OCI-LY7 (cell line): Measurements from ENCODE around the gene PIP4P1. TPM values are rescaled to one million over a fixed set of nuclear protein-coding genes. Genes with fewer than 3 reads are reported as not detected.

ENCODE experiments used
- BruUV-seq: library from RNA; stranded (reverse); fragments of 400-500 nt; replicated peaks from 2 replicates; lab custom pipeline; 2021; lab: Mats Ljungman, UMichigan
- CTCF ChIA-PET: fragments of 300-600 bp; sonication (Branson Sonifier 250); formaldehyde crosslinking; loops from one replicate; lab custom pipeline; 2022; ENCODE audit warnings: antibody characterized with exemption; ENCODE audit not compliant: unreplicated experiment; lab: Charles Lee
- POLR2A ChIA-PET: fragments of 300-600 bp; sonication (Branson Sonifier 250); formaldehyde crosslinking; loops from one replicate; lab custom pipeline; 2022; ENCODE audit warnings: antibody characterized with exemption; lab: Charles Lee
- DNase-seq: peaks from one replicate; pipeline ENCODE4 v3.0.0-alpha.2; 2015; ENCODE audit warnings: low spot score
- H2AFZ ChIP-seq: fragments of 200-600 bp; sonication (generic), shearing (Covaris generic); 2 replicates; pipeline ENCODE4 v1.6.1; 2014; ENCODE audit warnings: mild to moderate bottlenecking, antibody characterized with exemption, low read length, moderate library complexity
- H3K27ac ChIP-seq: fragments of 200-600 bp; sonication (generic); 2 replicates; pipeline ENCODE4 v1.5.1; 2014; ENCODE audit warnings: mixed run types, low read depth, mild to moderate bottlenecking, moderate library complexity, low read length, inconsistent platforms; ENCODE audit not compliant: poor library complexity, severe bottlenecking
- H3K36me3 ChIP-seq: fragments of 200-600 bp; sonication (generic); 2 replicates; pipeline ENCODE4 v1.6.1; 2014; ENCODE audit warnings: mild to moderate bottlenecking, antibody characterized with exemption, low read length, moderate library complexity, mixed read lengths; ENCODE audit not compliant: insufficient read depth
- H3K4me1 ChIP-seq: fragments of 200-600 bp; sonication (generic); 2 replicates; pipeline ENCODE4 v1.5.1; 2014; ENCODE audit warnings: mild to moderate bottlenecking, low read length; ENCODE audit not compliant: insufficient read depth, poor library complexity, severe bottlenecking
- H3K4me2 ChIP-seq: fragments of 200-600 bp; sonication (generic); 2 replicates; pipeline ENCODE4 v1.6.1; 2014; ENCODE audit warnings: mild to moderate bottlenecking, low read length
- H3K4me3 ChIP-seq: fragments of 200-600 bp; sonication (generic); 2 replicates; pipeline ENCODE4 v1.5.1; 2014; ENCODE audit warnings: mild to moderate bottlenecking, low read depth, low read length; ENCODE audit not compliant: poor library complexity, severe bottlenecking
- H3K79me2 ChIP-seq: fragments of 200-600 bp; sonication (generic); 2 replicates; pipeline ENCODE4 v1.6.1; 2016; ENCODE audit warnings: low read depth, mild to moderate bottlenecking, low read length, moderate library complexity, mixed read lengths; ENCODE audit not compliant: insufficient read depth
- H3K9me2 ChIP-seq: fragments of 200-600 bp; sonication (generic); 2 replicates; pipeline ENCODE4 v1.6.1; 2016; ENCODE audit warnings: mild to moderate bottlenecking, low read length, mixed read lengths; ENCODE audit not compliant: insufficient read depth
- H3K9me3 ChIP-seq: fragments of 200-600 bp; sonication (generic); 2 replicates; pipeline ENCODE4 v1.6.1; 2014; ENCODE audit warnings: mild to moderate bottlenecking, mixed run types, low read length, mixed read lengths
- H4K20me1 ChIP-seq: fragments of 200-600 bp; sonication (generic); 2 replicates; pipeline ENCODE4 v1.6.1; 2014; ENCODE audit warnings: mild to moderate bottlenecking, antibody characterized with exemption, low read length, moderate library complexity, mixed read lengths; ENCODE audit not compliant: insufficient read depth
- CTCF ChIP-seq: fragments of 200-600 bp; sonication (generic); conservative IDR thresholded peaks from 2 replicates; pipeline ENCODE4 v1.5.1; 2014; ENCODE audit warnings: mild to moderate bottlenecking, antibody characterized with exemption, low read length, moderate library complexity, mixed read lengths
- EZH2phosphoT487 ChIP-seq: fragments of 200-600 bp; sonication (generic); IDR thresholded peaks from 2 replicates; pipeline ENCODE4 v1.6.1; 2018; ENCODE audit warnings: low read depth, borderline replicate concordance, mild to moderate bottlenecking, mixed run types, antibody characterized with exemption, low read length, moderate library complexity, mixed read lengths
- intact Hi-C: fragments of 100-400 bp; cut with micrococcal nuclease; formaldehyde crosslinking; loops from one replicate; pipeline ENCODE4 v1.10.0; 2022; ENCODE audit not compliant: unreplicated experiment
- total RNA-seq, 2 experiments: library from RNA; depleted of rRNA in 1 of 2; stranded (reverse); fragments of >200 nt in 1 of 2; shearing (Covaris generic) in 1 of 2; gene quantifications; 2 replicates each; pipeline ENCODE4 v1.2.3, GENCODE V29; 2014 to 2022

Gene PIP4P1
- total RNA-seq, 2 experiments from 2014 or later, result 26.9 to 44.7 TPM

- intact Hi-C loops, result no loop called here
- ChIA-PET CTCF (interaction anchor here (0.7 kb wide), 1 partner anchor 25 kb away, joined by 3 read pairs; the partner anchor contains the start of gene APEX1), POLR2A (interaction anchor here (0.6 to 3.4 kb wide), 7 partner anchors 9 to 26 kb away, joined by 3 to 14 read pairs (median 4); partner anchors contain the start of genes APEX1 and OSGEP)
- H4K20me1 ChIP-seq, result no peaks in the 10 kb centered on the region
- DNase-seq, result no peak
- no peaks in the 10 kb centered on the region for H3K79me2 ChIP-seq
- no peaks in the 10 kb centered on the region for H3K9me3 ChIP-seq
- TF ChIP-seq EZH2phosphoT487 (no peak), CTCF (no peak)
- no TSS peak for BruUV-seq
- H3K27ac ChIP-seq, result no peak overlapping the region
- H3K36me3 ChIP-seq, result no peaks in the 10 kb centered on the region
- H3K4me1 ChIP-seq, result peaks cover 47% of the 10 kb centered on the region
- H3K4me3 ChIP-seq, result no peak overlapping the region
- no peak overlapping the region for H2AFZ ChIP-seq
- no peaks in the 10 kb centered on the region for H3K9me2 ChIP-seq
- H3K4me2 ChIP-seq, result no peak overlapping the region
Observed at GRCh38 chr14:20429801-20430669, 31.2 kb downstream of the PIP4P1 start.

GRCh38 chr14:20428802-20429201 is 32.4 kb downstream of the PIP4P1 start:
- Histone ChIP-seq H3K9me2 (no peaks in the 10 kb centered on the region), H3K27ac (peak overlapping the region; percentile 94), H3K4me1 (peaks cover 52% of the 10 kb centered on the region), H3K79me2 (no peaks in the 10 kb centered on the region), H3K36me3 (no peaks in the 10 kb centered on the region), H3K4me2 (peak overlapping the region; percentile 89), H4K20me1 (no peaks in the 10 kb centered on the region), H3K4me3 (no peak overlapping the region), H3K9me3 (no peaks in the 10 kb centered on the region), H2AFZ (no peak overlapping the region; the same call in 1 of the 2 replicates)
- DNase-seq, result no peak
- BruUV-seq, result no TSS peak
- TF ChIP-seq CTCF, result no peak
- no peak for TF ChIP-seq EZH2phosphoT487
- intact Hi-C loops, result no loop called here
- ChIA-PET POLR2A (interaction anchor here (1.0 to 3.4 kb wide), 8 partner anchors 9 to 87 kb away, joined by 3 to 14 read pairs (median 4); partner anchors contain the start of genes APEX1, OSGEP, PIP4P1 and TEP1), CTCF (interaction anchor here (0.6 kb wide), 2 partner anchors 20 to 49 kb away, joined by 3 read pairs; no protein-coding TSS in a partner anchor)
